Effector CD4-positive, alpha-beta T cell (primary cell): ENCODE results near the gene RASAL1.

Source experiments
- DNase-seq: peaks from one replicate; pipeline ENCODE4 v3.0.0-alpha.2; 2020

RASAL1 gene

GRCh38 chr12:113070117-113070906 is 65.2 kb downstream of the RASAL1 start:
- DNase-seq = no peak

- DNase-seq = no peak
These were observed 65.8 kb downstream of the RASAL1 start for GRCh38 chr12:113069751-113070116.

- no peak for DNase-seq
These were observed 66.4 kb downstream of the RASAL1 start for GRCh38 chr12:113069149-113069548.

GRCh38 chr12:113067987-113068935 is 67.3 kb downstream of the RASAL1 start:
- DNase-seq = no peak

- no peak for DNase-seq
These were observed 68.7 kb downstream of the RASAL1 start for GRCh38 chr12:113066813-113067400.

GRCh38 chr12:113065126-113066007 is 70.2 kb downstream of the RASAL1 start:
- no peak for DNase-seq

- DNase-seq = no peak
These were observed 71.0 kb downstream of the RASAL1 start for GRCh38 chr12:113064395-113065125.

- DNase-seq = no peak
These were observed 71.9 kb downstream of the RASAL1 start for GRCh38 chr12:113063396-113064350.

- DNase-seq = no peak
These were observed 72.8 kb downstream of the RASAL1 start for GRCh38 chr12:113062502-113063395.

GRCh38 chr12:113061061-113061694 is 74.4 kb downstream of the RASAL1 start:
- DNase-seq = no peak

GRCh38 chr12:113060336-113060960 is 75.1 kb downstream of the RASAL1 start:
- DNase-seq = no peak

- DNase-seq = no peak
These were observed 76.4 kb downstream of the RASAL1 start for GRCh38 chr12:113059071-113059595.

- no peak for DNase-seq
These were observed 77.0 kb downstream of the RASAL1 start for GRCh38 chr12:113058553-113058952.

GRCh38 chr12:113057565-113058485 is 77.7 kb downstream of the RASAL1 start:
- no peak for DNase-seq

GRCh38 chr12:113056631-113057488 is 78.7 kb downstream of the RASAL1 start, which contains the start of gene DTX1:
DTX1 (plus strand) TSS chr12:113056730; CDS start chr12:113058193, 1,463 bp downstream.
- peak; percentile 23 for DNase-seq

- no peak for DNase-seq
These were observed 79.3 kb downstream of the RASAL1 start for GRCh38 chr12:113056381-113056630.
